SK-MEL-5 (cell line): ENCODE data around the gene CCL13. TPM values are rescaled to one million over a fixed set of nuclear protein-coding genes. Genes with fewer than 3 reads are reported as not detected.
"Not testable (repeated sequence)": the region's sequence is repeated elsewhere in the genome, so short reads cannot be mapped to it uniquely, and the experiment has no call there.

Source experiments
- DNase-seq: peaks from one replicate; pipeline ENCODE4 v3.0.0-alpha.2; 2016; ENCODE audit warnings: low read depth, low spot score
- in situ Hi-C: cut with HindIII; loops from 2 replicates; pipeline ENCODE4 v1.10.0; 2016; ENCODE audit warnings: low sequenced_read_pairs, high pct_unique_total_duplicates, low pct_unique_long_range_greater_than_20kb
- polyA plus RNA-seq, 2 experiments: library from polyadenylated mRNA; depleted of rRNA; stranded (reverse); fragments of >200 nt; gene quantifications; 2 replicates each; pipeline ENCODE4 v1.2.3, GENCODE V29; 2015
- total RNA-seq: library from RNA; depleted of rRNA; stranded (reverse); fragments of >200 nt; shearing (Covaris generic); gene quantifications from 2 replicates; pipeline ENCODE4 v1.2.3, GENCODE V29; 2014; rRNA removed

Gene CCL13
- total RNA-seq = not detected in 2 replicates
- polyA plus RNA-seq (2015; cell fraction: cytosol; rRNA removed) = not detected in 2 replicates
- polyA plus RNA-seq (2015; cell fraction: nucleus; rRNA removed) = not detected in 2 replicates

DNA sequence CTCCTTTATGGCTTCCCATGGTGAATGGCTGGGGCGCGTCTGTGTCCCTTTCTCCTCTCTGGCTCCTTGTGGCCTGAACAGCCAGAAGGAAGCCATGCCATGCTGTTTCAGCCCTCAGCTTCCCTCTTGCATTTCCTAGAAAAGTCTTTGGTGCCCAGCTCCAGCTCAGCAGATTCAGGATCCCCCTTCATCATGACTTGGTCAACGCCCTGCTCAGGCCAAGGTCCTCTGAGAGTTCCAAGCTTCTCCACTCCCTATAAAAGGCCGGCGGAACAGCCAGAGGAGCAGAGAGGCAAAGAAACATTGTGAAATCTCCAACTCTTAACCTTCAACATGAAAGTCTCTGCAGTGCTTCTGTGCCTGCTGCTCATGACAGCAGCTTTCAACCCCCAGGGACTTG is at the start of gene CCL13:
TSS of gene CCL13 (plus strand) at position 287 of the 400 bp plus-strand sequence. CDS start at position 334, 47 bp downstream.
- in situ Hi-C loops = no loop called here
- DNase-seq = no peak

DNA sequence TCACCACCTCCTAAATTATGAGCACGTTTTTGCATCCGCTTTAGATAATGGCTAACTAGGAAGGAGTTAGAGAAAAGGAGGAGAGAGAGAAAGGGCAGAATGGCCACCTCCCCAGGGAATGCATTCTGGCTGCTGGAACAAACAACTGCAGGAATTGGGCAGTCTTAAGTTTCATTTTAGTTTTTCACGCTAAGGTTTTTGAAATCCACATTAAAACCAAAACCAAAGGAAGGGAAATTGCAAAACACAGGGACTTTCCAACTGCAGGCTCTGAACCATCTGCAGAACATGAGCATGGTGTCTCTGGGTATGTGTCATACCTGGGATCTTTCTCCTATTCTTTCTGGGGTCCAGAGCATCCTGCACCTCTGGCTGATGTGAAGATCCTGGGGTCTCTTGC is 49.2 kb upstream of the CCL13 start:
- no peak for DNase-seq
- in situ Hi-C loops = no loop called here

DNA sequence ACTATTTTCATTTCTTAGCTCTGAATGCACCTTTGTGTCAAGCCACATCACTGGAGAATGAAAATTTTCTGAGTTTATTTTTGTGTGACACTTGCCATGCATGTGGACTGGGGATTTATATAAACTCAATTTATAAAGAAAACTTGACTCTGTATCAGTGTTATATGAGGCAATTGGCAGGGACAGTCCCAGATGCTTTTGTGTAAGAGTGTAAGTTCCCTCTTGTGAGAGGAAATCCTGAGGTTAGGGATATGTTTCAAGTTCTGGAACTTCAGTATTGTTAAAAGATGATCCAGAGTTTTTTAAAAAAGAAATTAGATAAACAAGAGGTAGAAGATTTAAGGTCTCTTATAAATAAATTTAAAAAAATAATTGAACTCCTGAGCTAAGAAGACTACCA is 47.9 kb upstream of the CCL13 start:
- no peak for DNase-seq
- in situ Hi-C loops = no loop called here

DNA sequence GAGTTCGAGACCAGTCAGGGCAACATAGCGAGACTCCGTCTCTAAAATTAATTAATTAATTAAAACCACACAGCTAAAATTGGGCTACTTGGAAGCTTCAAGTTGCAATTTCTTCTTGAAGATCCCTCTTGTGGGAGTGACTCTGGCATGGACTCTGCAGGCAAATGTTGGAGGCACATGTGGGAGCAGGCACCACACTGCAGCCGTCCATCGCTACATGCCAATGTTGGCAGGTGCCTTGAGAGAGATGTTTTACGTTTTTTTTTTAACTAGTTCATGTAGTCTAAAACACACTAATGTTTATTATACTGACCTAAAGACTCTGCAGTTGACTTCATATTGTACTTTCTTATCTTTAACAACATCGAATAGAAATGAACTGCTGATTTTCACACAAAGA is 45.0 kb upstream of the CCL13 start:
- in situ Hi-C loops = no loop called here
- DNase-seq = no peak

DNA sequence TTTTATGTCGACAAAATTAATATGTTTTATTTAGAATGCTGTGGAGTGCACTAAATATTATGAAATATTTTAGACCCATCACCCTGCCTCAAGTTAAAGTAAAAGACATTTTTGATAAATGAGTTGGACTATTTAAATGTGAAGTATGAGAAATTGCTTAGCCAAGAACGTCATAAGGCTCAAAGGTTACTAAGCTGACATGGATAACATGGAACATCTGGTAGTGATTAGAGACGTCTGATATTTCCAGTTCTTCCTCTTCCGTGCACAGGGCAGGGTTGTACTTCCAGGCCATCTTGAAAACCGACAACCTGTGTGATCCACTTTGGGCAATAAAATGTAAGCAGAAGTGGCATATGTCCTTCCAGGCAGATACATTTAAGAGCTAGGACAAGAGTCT is 44.2 kb upstream of the CCL13 start:
- no peak for DNase-seq
- in situ Hi-C loops = no loop called here

DNA sequence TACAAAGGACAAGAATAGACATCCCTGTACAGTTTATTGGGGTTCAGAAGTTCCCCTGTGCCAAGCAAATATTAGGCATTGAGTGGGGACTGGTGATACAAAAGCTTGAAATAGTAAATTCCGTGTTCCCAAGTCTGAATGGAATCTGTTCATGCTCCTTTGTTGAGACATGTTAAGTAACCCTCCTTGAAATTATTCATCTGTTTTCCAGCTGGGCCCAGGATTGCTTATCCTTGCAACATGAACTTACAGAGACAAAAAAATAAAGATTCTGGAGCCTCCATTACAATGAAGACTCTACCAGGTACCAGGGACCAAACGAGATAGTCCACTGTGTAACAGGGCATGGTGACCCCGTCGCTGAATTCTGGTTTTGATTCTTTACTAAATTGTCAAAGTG is 43.1 kb upstream of the CCL13 start:
- in situ Hi-C loops = no loop called here
- no peak for DNase-seq

DNA sequence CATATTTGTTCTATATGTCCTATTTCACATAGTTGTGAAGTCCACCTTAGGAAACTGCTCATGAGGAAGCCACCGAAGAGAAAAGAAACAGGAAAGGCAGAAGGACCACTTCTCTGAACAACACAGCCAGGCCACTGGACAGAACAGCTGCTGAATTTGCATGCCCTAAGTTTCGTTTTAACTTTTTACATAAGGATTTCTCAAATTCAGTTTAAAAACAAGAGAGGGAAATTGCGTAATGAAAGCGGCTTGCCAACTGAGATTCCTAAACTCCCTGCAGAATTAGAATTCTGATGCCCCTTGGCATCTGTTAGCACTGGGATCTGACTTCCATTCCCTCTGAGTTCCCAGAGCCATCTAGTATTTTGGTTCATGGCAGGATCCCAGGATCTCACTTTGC is 42.0 kb upstream of the CCL13 start:
- in situ Hi-C loops = no loop called here

DNA sequence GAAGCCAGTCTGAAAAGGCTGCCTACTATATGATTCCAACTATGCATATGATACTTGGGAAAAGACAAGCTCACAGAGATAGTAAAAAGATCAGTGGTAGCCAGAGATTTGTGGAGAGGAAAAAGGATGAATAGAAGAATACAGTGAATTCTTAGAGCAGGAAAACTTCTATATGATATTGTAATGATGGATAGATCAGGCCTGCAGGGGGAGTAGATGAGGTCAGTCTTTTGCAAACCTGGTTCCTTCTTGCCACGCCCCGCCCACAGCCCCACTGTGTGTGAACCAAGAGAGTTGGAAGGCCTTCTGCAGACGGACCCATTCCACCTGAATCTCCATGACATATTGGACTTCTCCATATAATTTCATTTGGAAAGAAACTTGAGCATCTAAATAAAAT is 37.8 kb upstream of the CCL13 start:
- in situ Hi-C loops = no loop called here
- peak; percentile 56 for DNase-seq

More for the DNA sequence above, 42.0 kb upstream of the CCL13 start:
- DNase-seq = no peak

DNA sequence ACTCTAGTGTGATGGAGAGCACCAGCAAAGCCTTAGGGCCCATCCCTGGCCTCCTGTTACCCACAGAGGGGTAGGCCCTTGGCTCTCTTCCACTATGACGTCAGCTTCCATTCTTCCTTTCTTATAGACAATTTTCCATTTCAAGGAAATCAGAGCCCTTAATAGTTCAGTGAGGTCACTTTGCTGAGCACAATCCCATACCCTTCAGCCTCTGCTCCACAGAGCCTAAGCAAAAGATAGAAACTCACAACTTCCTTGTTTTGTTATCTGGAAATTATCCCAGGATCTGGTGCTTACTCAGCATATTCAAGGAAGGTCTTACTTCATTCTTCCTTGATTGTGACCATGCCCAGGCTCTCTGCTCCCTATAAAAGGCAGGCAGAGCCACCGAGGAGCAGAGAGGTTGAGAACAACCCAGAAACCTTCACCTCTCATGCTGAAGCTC is 37.2 kb upstream of the CCL13 start, which contains the start of gene CCL8:
TSS of gene CCL8 (plus strand) at position 397 of the 445 bp plus-strand sequence. CDS start 67 bp downstream, outside the sequence.
- in situ Hi-C loops = no loop called here

DNA sequence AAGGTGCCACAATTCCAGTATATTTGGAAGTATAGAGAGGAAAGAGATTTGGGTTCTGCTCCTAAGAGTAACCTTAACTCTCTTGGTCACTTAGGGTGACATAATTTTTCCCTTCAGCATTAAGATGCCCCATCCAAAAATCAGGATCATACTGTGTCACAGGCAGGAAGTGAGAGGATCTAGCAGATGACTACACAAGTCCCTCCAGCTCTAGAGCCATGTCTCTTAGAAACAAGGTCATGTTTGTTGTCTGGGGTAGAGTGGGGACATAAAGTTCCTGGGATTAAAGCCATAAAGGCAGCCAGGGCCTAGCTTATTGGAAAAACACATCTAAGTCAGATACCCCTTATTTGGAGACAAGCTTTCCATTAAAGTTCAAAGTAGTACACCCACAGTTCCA is 34.3 kb upstream of the CCL13 start:
- no peak for DNase-seq
- in situ Hi-C loops = no loop called here

More for the DNA sequence above, 37.2 kb upstream of the CCL13 start, which contains the start of gene CCL8:
- DNase-seq = no peak

DNA sequence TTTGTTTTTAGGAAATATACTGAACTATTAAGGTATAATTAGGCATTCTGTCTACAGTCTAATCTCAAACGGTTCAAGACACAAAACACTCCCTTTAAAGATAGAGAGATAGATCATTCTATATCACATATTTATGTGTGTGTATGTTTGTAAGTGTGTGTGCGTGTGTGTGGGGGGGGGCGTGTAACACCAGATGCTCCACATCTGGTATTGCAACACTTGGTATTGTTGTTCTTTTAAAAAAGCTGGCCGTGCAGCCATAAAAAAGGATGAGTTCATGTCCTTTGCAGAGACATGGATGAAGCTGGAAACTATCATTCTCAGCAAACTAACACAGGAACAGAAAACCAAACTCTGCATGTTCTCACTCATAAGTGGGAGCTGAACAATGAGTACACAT is 28.7 kb upstream of the CCL13 start:
- DNase-seq, in situ Hi-C loops: not testable (repeated sequence)

DNA sequence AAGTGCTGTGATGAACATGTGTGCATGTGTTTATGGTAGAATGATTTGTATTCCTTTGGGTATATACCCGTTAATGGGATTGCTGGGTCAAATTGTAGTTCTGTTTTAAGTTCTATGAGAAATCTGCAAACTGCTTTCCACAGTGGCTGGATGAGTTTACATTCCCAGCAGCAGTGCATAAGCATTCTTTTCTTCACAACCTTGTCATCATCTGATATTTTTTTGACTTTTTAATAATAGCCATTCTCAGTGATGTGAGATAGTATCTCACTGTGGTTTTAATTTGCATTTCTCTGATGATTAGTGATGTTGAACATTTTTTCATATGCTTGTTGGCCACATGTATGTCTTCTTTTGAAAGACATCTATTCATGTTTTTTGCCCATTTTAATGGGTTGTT is 18.6 kb upstream of the CCL13 start:
- in situ Hi-C loops = no loop called here
- DNase-seq = no peak

DNA sequence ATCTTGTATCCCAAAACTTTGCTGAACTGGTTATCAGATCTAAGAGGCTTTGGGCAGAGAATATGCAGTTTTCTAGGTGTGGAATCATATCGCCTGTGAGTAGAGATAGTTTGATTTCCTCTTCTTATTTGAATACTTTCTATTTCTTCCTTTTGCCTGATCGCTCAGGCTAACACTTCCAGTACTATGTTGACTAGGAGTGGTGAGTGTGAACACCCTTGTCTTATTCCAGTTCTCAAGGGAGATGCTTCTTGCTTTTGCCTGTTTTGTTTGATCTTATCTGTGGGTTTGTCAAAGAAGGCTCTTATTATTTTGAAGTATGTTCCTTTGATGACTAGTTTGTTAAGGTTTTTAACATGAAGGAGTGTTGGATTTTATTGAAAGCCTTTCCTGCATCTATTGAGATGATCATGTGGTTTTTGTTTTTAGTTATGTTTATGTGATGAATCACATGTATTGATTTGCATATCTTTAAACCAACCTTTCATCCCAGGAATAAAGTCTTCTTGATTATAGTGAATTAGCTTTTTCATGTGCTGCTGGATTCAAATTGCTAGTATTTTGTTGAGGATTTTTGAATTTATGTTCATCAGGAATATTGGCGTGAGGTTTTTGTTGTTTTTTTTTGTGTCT is 17.0 kb upstream of the CCL13 start:
- no peak for DNase-seq
- in situ Hi-C loops = no loop called here

DNA sequence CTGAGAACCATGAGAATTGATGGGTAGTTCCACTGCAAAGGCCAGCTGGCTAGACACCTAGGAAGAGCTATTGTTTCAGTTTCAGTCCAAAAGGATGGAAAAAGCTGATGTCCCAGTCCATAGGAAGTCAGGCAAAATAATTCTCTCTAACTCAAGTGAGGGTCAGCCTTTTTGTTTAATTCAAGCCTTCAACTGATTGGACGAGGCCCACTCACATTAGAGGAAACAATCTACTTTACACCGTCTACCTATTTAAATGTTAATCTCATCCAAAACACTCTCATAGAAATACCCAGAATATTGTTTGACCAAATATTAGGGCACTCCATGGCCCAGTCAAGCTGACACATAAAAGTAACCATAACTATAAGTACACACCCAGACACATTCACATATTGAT is 14.4 kb upstream of the CCL13 start:
- in situ Hi-C loops = no loop called here

DNA sequence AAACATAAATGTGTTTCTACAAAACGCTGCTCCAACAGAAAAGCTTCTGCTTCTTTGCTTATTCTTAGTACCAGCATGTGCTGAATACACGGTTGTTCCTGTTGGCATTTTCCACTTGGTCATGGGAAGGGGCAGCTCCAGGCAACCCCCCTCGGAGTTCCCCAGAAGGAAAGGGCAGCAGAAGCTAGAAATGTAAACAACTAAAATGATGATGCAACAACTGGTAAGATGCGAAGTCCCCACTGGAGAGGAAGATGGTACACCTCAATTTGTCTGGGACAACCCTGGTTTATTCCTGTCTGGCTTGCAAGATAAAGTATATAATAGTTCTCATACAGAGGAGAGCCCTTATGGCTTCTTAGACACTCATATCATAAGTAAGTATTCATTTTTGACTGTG is 9.2 kb upstream of the CCL13 start:
- in situ Hi-C loops = no loop called here
- no peak for DNase-seq

More for the DNA sequence above, 14.4 kb upstream of the CCL13 start:
- DNase-seq = no peak

DNA sequence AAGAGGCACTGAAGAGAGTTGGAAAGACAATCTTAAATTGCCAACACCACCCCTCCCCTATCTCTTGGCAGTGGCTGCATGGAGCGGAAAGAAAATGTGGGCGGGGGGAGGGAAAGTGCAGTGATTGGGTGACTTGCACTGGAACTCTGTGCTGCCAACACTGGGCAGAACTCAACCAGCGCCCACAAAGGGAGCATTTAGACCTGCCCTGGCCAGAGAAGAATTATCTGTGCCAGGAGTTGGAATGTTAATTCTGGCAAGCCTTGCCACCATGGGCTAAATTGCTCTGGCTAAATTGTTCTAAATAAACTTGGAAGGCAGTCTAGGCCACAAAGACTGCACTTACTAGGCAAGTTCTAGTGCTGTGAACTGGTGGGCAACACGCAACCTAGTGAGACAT is 6.5 kb upstream of the CCL13 start:
- in situ Hi-C loops = no loop called here
- no peak for DNase-seq

DNA sequence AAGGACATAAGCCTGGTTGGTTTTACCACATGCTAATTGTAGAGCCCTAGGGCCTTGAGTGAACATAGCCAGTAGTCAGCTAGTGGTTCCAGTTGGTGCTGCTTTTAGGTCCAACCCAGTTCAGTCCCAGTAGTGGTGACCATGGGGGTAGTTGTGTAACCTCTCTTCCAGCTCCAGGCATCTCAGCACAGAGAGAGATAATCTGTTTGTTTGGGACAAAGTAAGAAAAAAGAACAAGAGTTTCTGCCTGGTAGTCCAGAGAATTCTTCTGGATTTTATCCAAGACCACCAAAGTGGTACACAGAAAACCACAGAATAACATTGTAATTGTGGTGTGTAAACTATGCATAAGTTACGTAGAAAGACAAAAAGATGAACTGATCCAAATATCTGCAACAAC is 5.2 kb upstream of the CCL13 start:
- no peak for DNase-seq
- in situ Hi-C loops = no loop called here

DNA sequence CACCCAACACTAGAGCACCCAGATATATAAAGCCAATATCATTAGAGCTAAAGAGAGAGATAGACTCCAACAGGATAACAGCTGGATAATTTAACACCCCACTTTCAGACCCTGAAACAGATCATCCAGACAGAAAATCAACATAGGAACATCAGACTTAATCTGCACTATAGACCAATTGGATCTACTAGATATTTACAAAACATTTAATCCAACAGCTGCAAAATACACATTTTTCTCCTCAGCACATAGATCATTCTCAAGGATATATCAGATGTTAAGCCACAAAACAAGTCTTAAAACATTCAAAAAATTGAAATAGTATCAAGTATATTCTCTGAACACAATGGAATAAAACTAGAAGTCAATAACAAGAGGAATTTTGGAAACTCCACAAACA is 4.1 kb upstream of the CCL13 start:
- no peak for DNase-seq
- in situ Hi-C loops = no loop called here

DNA sequence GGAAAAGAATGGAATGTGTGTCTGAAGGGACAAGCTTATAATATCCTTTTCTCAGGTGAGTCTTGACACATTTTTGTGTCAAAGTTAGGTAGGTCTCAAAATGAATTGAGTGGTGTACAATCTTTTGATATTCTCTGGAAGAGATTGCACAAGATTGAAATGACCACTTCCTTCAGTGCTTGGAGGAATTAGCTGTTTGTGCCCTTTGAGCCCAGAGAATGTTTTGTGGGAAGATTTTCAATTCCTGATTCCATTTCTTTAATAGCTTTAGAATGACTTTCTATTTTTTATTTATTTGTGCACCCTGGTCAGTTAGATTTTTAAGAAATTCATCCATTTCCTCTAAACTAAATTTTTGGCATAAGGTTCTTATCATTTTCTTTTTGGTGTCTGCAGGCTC is 1.6 kb upstream of the CCL13 start:
- no peak for DNase-seq
- in situ Hi-C loops = no loop called here
